GM23338 (cell line): Measurements from ENCODE around the gene CXCL12. TPM values are rescaled to one million over a fixed set of nuclear protein-coding genes. Genes with fewer than 3 reads are reported as not detected.

Experiments
- ATAC-seq: fragments of 200-7000 bp; cut with Tn5 transposase; 3 replicates; pipeline ENCODE4 v1.9.1; 2020
- DNase-seq: peaks from one replicate; pipeline ENCODE4 v3.0.0-alpha.2; 2015; ENCODE audit warnings: low spot score
- H2AFZ ChIP-seq: fragments of 200-600 bp; sonication (generic); 2 replicates; pipeline ENCODE4 v1.8.0; 2016; ENCODE audit warnings: antibody characterized with exemption, mild to moderate bottlenecking, moderate library complexity
- H3F3A ChIP-seq: fragments of 200-600 bp; sonication (generic); replicated peaks from 2 replicates; pipeline ENCODE4 v1.8.0; 2017; ENCODE audit warnings: antibody characterized with exemption, mixed run types, low read depth
- H3K27ac ChIP-seq: fragments of 200-600 bp; sonication (generic); 2 replicates; pipeline ENCODE4 v1.6.1; 2016; ENCODE audit warnings: low read depth
- H3K27me3 ChIP-seq: fragments of 200-600 bp; sonication (generic); 2 replicates; pipeline ENCODE4 v1.8.0; 2016; ENCODE audit warnings: mild to moderate bottlenecking, mixed run types, moderate library complexity; ENCODE audit not compliant: insufficient read depth
- H3K36me3 ChIP-seq: fragments of 200-600 bp; sonication (generic); 2 replicates; pipeline ENCODE4 v1.8.0; 2016; ENCODE audit warnings: mild to moderate bottlenecking; ENCODE audit not compliant: insufficient read depth
- H3K4me1 ChIP-seq: fragments of 200-600 bp; sonication (generic); 2 replicates; pipeline ENCODE4 v1.8.0; 2016; ENCODE audit warnings: mild to moderate bottlenecking, moderate library complexity; ENCODE audit not compliant: insufficient read depth
- H3K4me2 ChIP-seq: fragments of 200-600 bp; sonication (generic); 2 replicates; pipeline ENCODE4 v1.7.1; 2017; ENCODE audit warnings: mixed run types
- H3K4me3 ChIP-seq: fragments of 200-600 bp; sonication (generic); 2 replicates; pipeline ENCODE4 v1.6.1; 2016; ENCODE audit warnings: mixed run types
- H3K79me2 ChIP-seq: fragments of 200-600 bp; sonication (generic); replicated peaks from 2 replicates; pipeline ENCODE4 v1.8.0; 2017; ENCODE audit warnings: mild to moderate bottlenecking; ENCODE audit not compliant: insufficient read depth
- H3K9me2 ChIP-seq: fragments of 200-600 bp; sonication (generic); 2 replicates; pipeline ENCODE4 v1.8.0; 2017; ENCODE audit not compliant: insufficient read depth
- H4K20me1 ChIP-seq: fragments of 200-600 bp; sonication (generic); replicated peaks from 2 replicates; pipeline ENCODE4 v1.8.0; 2017; ENCODE audit warnings: mild to moderate bottlenecking; ENCODE audit not compliant: insufficient read depth
- H3K27ac Mint-ChIP-seq: 2 replicates; pipeline ENCODE4 v1.8.0; 2020; ENCODE audit warnings: inconsistent platforms, mild to moderate bottlenecking, moderate library complexity, mixed read lengths
- H3K27me3 Mint-ChIP-seq: 3 replicates; pipeline ENCODE4 v1.8.0; 2022; ENCODE audit warnings: low read depth, mild to moderate bottlenecking, moderate library complexity, mixed read lengths, inconsistent platforms; ENCODE audit not compliant: insufficient read depth, poor library complexity
- H3K36me3 Mint-ChIP-seq: 3 replicates; pipeline ENCODE4 v1.8.0; 2021; ENCODE audit warnings: low read depth, mild to moderate bottlenecking, inconsistent platforms, moderate library complexity, mixed read lengths
- H3K4me1 Mint-ChIP-seq: 3 replicates; pipeline ENCODE4 v1.8.0; 2020; ENCODE audit warnings: mild to moderate bottlenecking, inconsistent platforms, mixed read lengths
- H3K4me3 Mint-ChIP-seq: 3 replicates; pipeline ENCODE4 v1.8.0; 2021; ENCODE audit warnings: moderate library complexity, mild to moderate bottlenecking, inconsistent platforms, mixed read lengths
- H3K9me3 Mint-ChIP-seq: 3 replicates; pipeline ENCODE4 v1.8.0; 2020; ENCODE audit warnings: moderate library complexity, mild to moderate bottlenecking, inconsistent platforms, mixed read lengths
- CREB1 ChIP-seq: fragments of 250-450 bp; sonication (Bioruptor Pico); IDR thresholded peaks from 2 replicates; pipeline ENCODE4 v1.5.0; 2020; ENCODE audit warnings: low read depth, mild to moderate bottlenecking, moderate library complexity
- CTCF ChIP-seq, 2 experiments: fragments of 200-600 bp in 1 of 2; sonication (generic) in 1 of 2; conservative IDR thresholded peaks; 2 replicates each; pipeline versions ENCODE4 v1.5.1 to v1.6.1; 2016 to 2017; ENCODE audit warnings: antibody characterized with exemption in 2 of 2, low read depth in 2 of 2, mild to moderate bottlenecking in 2 of 2, moderate library complexity in 1 of 2
- EZH2 ChIP-seq: fragments of 200-600 bp; sonication (generic); IDR thresholded peaks from one replicate; pipeline ENCODE4 v1.8.0; 2017; ENCODE audit warnings: antibody characterized with exemption, mild to moderate bottlenecking, low read depth; ENCODE audit not compliant: unreplicated experiment
- EZH2phosphoT487 ChIP-seq: fragments of 200-600 bp; sonication (generic); IDR thresholded peaks from one replicate; pipeline ENCODE4 v1.8.1; 2018; ENCODE audit warnings: antibody characterized with exemption; ENCODE audit not compliant: unreplicated experiment
- JUNB ChIP-seq: IDR thresholded peaks from one replicate; pipeline ENCODE4 v1.6.1; 2016; ENCODE audit warnings: antibody characterized with exemption; ENCODE audit not compliant: unreplicated experiment
- NANOG ChIP-seq: IDR thresholded peaks from 2 replicates; pipeline ENCODE4 v1.6.1; 2016; ENCODE audit warnings: antibody characterized with exemption, borderline replicate concordance
- POLR2AphosphoS5 ChIP-seq: IDR thresholded peaks from 2 replicates; pipeline ENCODE4 v1.6.1; 2016; ENCODE audit warnings: antibody characterized with exemption, low read depth
- REST ChIP-seq: IDR thresholded peaks from one replicate; pipeline ENCODE4 v1.6.1; 2018; ENCODE audit warnings: antibody characterized with exemption; ENCODE audit not compliant: unreplicated experiment
- ZNF331 ChIP-seq: fragments of 250-450 bp; sonication (Bioruptor Pico); IDR thresholded peaks from 2 replicates; pipeline ENCODE4 v1.5.0; 2020; ENCODE audit warnings: low read depth, mild to moderate bottlenecking, moderate library complexity
- polyA plus RNA-seq: library from polyadenylated mRNA; unstranded; fragments of >200 nt; fragmentation: Nextera tagmentation; extraction: Ambion mirVana; gene quantifications from 2 replicates; pipeline ENCODE4 v1.2.1, GENCODE V29; 2016
- total RNA-seq: library from RNA; depleted of rRNA; stranded (reverse); fragments of >200 nt; shearing (Covaris generic); gene quantifications from 2 replicates; pipeline ENCODE4 v1.2.3, GENCODE V29; 2014

Gene CXCL12
- total and polyA plus RNA-seq, 2 experiments from 2014 or later = 53.8 to 58.5 TPM

GRCh38 chr10:44363716-44364115, 21.2 kb downstream of the CXCL12 start:
- Histone ChIP-seq H3K4me1 (peaks cover 8% of the 10 kb centered on the region; the same call in 1 of the 2 replicates), H4K20me1 (no peaks in the 10 kb centered on the region), H3K4me2 (no peak overlapping the region), H3K27ac (no peak overlapping the region), H3K4me3 (no peak overlapping the region), H2AFZ (no peak overlapping the region), H3K36me3 (no peaks in the 10 kb centered on the region), H3F3A (no peaks in the 10 kb centered on the region), H3K79me2 (no peaks in the 10 kb centered on the region), H3K9me2 (0 out of 2 replicates have a peak, but pooled peaks cover 3% of the 10 kb centered on the region), H3K27me3 (no peaks in the 10 kb centered on the region)
- H3K27me3 Mint-ChIP-seq = peaks cover 11% of the 10 kb centered on the region
- H3K9me3 Mint-ChIP-seq = peaks cover 7% of the 10 kb centered on the region; the same call in 1 of the 3 replicates
- no peak overlapping the region for H3K27ac Mint-ChIP-seq
- peaks cover 42% of the 10 kb centered on the region for H3K4me1 Mint-ChIP-seq
- no peak for TF ChIP-seq POLR2AphosphoS5
- no peak for TF ChIP-seq NANOG
- TF ChIP-seq EZH2phosphoT487 = no peak
- no peak for TF ChIP-seq REST
- no peak for TF ChIP-seq JUNB
- TF ChIP-seq CREB1 (CRISPR knock-in tag) = no peak
- no peak for TF ChIP-seq CTCF (conservative IDR thresholded peaks at IDR 0.05; ENCODE audit: low read depth in 2 of 2)
- TF ChIP-seq ZNF331 = no peak
- no peak for TF ChIP-seq EZH2
- DNase-seq (no peak), ATAC-seq (no peak)
- H3K4me3 Mint-ChIP-seq = no peak overlapping the region
- peaks cover 38% of the 10 kb centered on the region for H3K36me3 Mint-ChIP-seq

- H3K27me3 Mint-ChIP-seq = peaks cover 8% of the 10 kb centered on the region
- H3K4me3 Mint-ChIP-seq = no peak overlapping the region
- peak overlapping the region; percentile 14; the same call in 1 of the 2 replicates for H3K4me2 ChIP-seq
- no peak overlapping the region for H3K4me3 ChIP-seq
- H3K36me3 Mint-ChIP-seq = peaks cover 31% of the 10 kb centered on the region
- no peaks in the 10 kb centered on the region for H3K79me2 ChIP-seq
- peaks cover 6% of the 10 kb centered on the region; the same call in 1 of the 2 replicates for H3K4me1 ChIP-seq
- H3K27me3 ChIP-seq = no peaks in the 10 kb centered on the region
- H3K27ac ChIP-seq = no peak overlapping the region
- no peak overlapping the region for H2AFZ ChIP-seq
- ATAC-seq (peak; percentile 88), DNase-seq (peak; percentile 43)
- H3K36me3 ChIP-seq = no peaks in the 10 kb centered on the region
- H4K20me1 ChIP-seq = no peaks in the 10 kb centered on the region
- H3K9me2 ChIP-seq = 0 out of 2 replicates have a peak, but pooled peaks cover 3% of the 10 kb centered on the region
- no peak overlapping the region for H3K27ac Mint-ChIP-seq
- no peaks in the 10 kb centered on the region for H3F3A ChIP-seq
- peaks cover 7% of the 10 kb centered on the region; the same call in 1 of the 3 replicates for H3K9me3 Mint-ChIP-seq
- H3K4me1 Mint-ChIP-seq = peaks cover 43% of the 10 kb centered on the region
- TF ChIP-seq EZH2 = no peak
Measured at GRCh38 chr10:44362866-44363711, 21.8 kb downstream of the CXCL12 start.
